Activated T-cell treated with anti-CD3 and anti-CD28 coated beads, Interleukin-2, amount 50 U/mL, for 1 hour (primary cell): ENCODE results near the gene PRDM11.
A peak's percentile ranks its signal among the peaks of the same experiment; 100 is the strongest.
"Not testable (repeated sequence)": the region's sequence is repeated elsewhere in the genome, so short reads cannot be mapped to it uniquely, and the experiment has no call there.

Source experiments
- DNase-seq: peaks from one replicate; pipeline ENCODE4 v3.0.0-alpha.2; 2020

The PRDM11 gene

DNA sequence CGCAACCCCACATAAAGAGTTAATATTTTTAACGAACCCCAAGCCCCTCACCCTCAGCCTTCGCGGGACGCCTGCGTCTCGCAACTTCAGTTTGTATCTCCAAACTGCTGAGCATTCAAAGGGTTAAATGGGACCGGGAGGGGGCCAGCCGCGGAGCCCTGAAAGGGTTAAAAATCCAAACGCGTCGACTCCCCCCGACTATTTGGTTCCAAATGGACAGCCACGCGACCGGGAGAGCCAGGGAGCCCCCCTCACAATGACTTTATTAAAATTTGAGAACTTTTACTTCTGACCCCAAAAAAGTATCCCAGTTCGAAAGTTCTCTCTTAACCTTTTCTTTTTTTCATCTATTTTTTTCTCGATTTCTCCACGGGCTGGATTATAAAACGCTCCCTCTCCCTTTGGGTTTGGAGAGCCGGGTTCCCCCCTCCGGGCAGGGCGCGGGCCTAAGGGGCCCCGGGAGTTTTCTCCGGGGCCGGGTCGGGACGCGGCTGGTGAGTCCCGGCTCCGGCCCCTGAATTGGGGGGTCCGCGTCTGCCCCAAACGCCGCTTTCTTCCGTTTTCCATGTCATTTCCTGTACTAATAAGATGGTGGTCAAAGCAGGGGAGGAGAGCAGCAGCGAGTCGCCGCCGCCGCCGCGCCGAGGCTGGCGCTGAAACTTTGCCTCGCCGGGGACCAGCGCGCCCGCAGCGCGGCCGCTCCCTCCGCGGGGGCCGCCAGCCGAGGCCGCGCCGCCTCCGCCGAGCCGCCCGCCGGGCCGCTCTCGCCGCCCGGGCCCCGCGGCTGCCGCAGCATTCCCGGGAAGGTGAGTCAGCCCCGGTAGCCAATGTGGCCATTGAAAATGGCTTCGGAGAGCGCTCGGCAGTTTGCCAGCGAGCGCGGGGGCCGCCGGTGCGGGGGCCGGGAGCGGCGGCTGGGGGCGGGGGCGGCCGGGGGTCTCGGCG is at the start of gene PRDM11:
Gene PRDM11 (plus strand): TSS at position 568 of the 945 bp plus-strand sequence. CDS start 35,128 bp downstream, outside the sequence.
- DNase-seq = peak; percentile 76

DNA sequence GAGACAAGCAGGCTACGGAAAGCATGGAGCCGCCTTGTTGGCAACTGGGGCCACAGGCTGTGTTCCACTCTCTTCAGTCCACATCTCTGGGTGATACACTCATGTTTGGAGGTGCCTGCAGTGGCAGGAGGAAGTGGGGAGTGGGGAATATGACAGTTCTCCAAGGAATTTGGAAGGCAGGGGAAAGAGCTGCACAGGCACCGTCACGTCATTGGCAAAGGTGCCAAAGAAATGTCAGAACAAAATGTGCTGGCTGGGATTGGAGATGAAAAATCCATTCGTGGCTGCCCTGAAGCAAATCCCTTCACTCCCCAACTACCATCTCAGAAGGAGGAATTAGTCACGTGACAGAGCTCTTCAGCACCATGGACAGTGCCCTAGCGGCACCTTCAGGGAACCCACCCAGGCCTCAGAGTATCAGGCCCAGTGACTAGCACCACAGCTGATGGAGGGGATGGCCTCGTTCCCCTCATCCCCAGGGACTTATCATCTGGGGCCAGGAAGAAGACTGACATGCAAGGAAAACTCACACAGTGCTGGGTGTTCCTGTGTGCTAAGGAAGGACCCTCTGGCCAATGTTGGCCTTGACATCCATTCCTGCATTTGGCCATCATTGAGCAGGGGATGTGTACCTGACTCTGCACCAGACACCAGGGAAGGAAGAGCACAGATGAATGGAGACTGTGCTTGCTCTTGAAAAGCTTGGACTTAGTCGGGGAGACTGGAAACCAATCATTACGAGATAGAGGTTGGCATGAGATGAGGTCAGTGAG is 48.5 kb upstream of the PRDM11 start:
- DNase-seq = no peak

DNA sequence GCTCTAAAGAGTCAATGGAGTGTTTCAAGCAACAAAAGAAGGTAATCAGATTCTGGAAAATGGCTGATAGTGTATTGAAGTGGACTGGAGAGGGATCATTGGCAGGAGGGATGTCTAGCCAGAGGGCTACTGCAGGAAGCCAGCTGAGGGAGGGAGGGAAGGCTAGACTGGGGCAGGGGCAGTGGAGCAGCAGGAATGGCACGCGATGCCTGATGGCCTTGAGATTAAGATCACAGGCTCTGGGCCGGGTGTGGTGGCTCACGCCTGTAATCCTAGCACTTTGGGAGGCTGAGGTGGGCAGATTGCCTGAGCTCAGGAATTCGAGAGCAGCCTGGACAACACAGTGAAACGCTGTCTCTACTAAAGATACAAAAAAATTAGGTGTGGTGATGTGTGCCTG is 47.5 kb upstream of the PRDM11 start:
- DNase-seq = no peak

DNA sequence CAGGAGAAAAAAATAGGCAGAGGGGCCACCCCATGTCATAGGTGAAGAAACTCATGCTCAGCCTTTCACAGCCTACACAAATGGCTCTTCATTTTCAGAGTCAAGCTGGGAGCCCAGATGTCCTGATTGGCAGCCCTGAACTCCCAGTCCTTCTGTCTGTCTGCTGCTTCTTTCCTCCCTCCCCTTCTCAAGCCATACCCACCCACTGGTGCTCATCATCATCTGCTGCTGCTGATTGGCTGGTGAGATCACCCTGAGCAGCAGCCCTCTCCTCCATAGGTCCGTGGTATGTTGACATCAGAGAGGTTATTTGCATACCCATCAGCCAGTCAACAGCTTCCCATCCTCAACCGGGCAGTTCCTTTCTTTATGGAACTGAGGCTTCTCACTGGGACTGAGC is 46.1 kb upstream of the PRDM11 start:
- DNase-seq = no peak

DNA sequence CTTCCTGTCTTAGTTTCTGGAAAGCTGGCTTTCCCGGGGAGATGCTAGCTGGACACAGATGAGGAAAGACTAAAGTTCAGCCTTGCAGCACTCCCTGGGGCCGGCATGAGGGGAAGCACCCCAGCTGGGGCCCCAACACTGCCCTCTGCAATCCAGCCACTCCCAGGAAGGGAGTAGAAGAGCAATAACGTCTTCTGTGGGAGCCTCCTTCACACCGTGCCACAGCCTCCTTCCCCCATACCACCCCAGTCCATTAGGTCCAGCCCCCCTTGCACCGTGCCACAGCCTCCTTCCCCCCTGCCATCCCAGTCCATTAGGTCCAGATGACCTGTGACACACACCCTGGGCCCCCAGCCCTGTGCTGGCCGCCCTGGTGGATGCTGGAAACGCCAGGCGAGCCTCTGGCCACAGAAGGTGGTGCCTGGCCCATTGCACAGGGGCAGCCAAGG is 44.1 kb upstream of the PRDM11 start:
- DNase-seq = no peak

DNA sequence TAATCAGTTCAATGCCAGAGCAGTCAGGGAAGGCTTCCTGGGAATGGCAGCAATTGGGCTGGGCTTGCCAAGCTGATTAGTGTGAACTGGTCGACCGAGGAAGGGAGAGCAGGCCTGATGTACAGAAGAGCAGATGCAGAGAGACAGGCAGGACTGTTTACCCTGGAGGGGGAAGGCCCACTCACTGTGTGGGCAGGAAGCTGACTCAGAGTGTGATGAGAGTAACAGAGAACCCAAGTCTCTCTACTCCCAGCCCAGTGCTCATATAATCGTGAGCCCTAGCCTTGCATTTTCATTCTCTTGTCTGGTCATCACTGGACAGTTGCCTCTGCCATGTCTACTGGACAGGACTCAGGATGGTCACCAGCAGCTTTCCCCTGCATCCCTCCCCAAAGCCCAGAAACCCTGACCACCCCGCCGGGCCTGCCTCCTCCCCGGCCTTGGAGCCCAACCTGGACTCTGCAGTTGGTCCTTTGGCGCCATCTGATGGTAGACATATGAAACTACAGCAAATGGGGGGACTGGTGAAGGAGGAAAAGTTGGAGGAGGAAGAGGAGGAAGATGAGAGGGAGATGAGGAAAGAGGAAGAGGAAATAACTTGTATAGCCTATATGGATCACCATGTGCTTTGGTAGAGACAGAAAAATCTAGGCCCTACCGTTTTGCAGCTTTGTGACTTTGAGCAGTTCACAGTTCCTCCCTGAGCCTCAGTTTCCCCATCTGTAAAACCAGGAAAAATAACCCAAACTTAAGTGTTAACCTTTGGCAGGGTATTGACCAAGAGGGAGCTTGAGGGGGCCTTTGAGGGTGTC is 43.4 kb upstream of the PRDM11 start:
- peak; percentile 66 for DNase-seq

DNA sequence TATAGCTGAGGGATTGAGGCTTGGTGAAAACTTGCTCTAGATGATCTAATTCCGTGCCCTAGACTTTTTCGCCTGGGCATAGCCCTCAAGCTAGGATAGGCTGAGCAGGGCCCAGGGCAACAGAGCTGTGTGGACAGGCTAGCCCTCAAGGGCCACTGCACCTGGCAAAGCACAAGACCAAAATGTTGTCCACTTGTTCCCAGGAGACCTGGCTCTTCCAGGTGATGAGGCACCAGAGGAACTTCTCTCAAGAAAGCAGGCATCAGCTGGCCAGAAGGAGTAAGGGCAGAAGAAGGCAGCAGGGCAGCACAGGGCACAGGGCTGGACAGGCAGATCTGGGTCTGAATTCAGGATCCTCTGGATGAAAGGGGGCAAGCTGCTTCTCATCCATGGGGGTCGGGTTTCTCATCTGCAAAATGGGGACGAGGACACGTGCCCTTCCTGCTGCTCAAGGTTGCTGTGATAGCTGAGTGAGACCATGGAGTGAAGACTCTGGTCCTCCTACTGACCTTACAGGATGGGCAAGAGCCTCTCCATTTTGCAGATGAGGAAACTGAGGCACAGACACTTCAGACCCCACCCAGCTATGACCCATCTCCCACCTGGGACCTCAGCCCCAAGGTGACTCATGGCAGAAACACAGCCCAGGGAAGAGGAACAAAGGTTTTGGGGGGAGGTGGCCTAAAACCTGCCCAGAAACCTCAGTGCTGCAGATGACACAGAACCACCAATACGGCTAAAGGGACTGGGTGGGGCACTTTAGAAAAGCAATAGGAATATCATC is 42.2 kb upstream of the PRDM11 start:
- no peak for DNase-seq

DNA sequence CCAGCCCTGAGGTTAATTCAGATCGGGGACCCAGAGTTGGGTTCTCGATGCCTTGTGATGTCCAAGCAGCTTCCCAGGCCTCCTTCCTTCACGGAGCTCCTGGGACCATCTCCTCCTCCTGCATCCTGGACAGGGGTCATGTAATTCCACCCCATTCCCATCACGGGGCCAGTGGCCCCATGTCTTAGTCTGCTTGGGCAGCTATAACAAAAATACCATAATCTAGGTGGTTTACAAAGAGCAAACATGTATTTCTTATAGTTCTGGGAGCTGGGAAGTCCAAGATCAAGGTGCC is 41.7 kb upstream of the PRDM11 start:
- no peak for DNase-seq

DNA sequence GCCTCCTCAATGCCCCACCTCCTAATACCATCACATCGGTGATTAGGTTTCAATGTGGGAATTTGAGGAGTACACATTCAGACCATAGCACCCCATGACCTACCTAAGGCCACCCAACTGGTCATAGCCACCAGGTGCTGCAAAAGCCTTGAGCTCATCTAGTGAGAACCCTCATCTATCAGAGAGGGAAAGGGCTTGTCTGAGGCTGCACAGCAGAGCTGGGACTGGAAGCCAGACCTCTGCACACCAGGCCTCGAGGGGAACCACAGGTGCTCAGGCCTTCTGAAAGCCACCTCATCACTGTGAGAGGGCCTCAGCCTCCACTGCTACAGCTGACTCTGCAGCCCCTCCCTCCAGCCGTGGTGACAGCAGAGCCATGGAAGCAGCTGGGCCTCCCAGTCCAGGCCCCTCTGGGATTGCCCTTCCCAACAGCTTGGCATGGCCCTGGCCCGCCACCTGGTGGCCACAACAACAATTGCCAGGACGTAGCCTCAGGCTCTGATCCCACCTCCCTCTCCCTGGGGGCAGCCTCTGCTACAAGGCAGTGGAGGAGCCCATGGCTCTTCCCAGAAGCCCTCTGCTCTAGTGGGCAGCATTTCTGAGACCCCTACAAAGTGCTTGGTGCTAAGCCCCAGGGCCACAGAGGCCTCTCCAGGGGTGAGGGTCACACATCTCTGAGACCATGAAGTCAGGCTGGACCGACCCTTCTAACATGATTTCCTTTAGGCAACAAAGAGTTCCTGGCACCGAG is 41.0 kb upstream of the PRDM11 start:
- peak; percentile 70 for DNase-seq

DNA sequence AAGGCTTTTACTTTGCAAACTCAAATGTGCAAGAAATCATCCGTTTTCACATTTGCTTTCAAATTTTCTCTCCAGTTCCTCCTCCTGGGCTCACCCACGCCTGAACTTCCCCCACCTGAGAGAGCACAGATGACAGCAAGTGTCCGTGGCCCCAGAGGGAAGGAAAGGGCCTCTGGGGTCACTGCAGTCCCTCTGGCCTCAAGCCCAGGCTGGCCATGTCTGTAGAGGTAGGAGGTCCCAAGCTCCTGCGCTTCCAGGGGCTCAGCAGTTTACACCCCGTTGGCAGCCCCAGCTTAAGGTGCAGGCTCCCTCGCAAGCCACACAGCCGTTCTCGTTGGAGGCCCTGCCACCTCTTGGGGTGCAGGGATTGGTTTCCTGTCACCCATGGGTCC is 40.5 kb upstream of the PRDM11 start:
- DNase-seq = no peak

DNA sequence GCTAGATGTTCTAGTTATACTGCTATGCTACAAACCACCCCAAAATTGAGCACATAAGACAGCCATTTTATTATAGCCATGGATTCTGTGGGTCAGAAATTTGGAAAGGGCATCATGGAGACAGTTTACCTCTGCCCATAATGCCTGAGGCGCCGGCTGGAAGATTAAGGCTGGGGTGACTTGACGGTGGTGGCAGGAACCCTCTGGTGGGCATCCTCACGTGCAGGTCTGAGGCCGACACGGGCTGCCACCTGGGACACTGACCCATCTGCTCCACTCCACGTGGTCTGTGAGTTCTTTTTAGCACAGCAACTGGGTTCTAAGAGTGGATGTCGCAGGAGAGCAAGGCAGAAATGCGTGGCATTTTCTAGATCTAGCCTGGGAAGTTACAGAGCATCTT is 40.0 kb upstream of the PRDM11 start:
- DNase-seq = no peak

DNA sequence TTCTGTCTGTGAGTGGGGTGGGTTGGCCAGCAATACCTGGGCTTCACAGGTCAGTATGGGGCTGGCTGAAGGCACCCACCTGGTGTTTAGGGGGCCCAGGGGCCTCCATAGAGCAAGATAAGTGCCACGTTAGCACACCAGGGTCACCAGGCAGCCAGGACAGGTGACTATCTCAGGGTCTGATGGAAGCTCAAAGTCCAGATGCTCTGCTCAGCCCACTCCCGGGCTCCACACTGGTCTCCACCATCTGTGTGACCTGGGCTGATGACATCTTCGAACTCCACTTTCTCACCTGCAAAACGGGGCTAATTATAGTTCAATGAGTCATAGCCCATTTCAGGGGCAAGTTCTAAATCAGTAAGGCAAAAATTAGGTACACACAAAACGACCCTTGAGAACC is 39.4 kb upstream of the PRDM11 start:
- no peak for DNase-seq

DNA sequence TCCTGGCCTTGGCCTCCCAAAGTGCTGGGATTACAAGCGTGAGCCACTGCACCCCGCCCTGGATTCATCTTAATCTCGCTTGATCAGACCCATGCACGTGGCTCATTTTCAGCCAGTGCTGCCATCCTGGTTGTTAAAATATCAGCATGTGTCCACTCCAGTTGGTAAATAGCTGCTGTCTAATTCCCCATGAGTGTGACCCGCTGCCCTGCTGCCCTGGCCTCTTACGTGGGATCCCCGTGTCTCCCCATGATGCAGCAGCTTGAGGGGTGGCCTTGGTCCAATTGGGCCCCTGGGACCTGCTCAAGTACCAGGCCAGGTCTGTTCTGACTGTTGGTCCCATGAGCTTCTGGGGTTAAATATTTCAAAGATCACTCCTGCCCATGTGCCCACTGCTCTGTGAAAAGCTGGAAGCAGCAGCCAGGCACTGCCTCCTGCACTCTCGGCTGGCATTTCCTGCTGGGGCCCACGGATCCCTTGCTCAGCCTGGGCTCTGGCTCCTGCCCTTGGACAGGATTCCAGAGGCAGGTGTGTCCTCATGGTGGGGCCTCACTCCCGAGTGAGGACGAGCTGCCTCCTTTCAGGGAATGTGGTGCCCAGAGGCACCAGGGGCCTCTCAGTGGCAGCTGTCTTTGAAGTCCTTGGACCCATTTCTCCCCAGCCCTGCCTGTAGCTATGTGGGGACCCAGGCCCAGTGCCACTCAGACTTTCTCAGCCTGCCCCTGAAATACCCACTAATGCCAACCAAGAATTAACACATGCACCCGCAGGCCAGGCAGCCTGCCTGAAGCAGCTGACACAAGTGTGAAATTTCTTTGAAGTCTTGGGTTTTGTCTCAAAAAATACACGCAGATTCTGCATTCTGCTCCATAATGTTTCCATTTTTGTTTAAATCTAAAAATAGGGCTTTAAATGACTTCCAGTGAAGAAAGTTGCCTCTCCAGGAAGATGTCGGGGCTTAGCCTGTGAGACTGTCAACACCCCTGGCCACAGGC is 38.1 kb upstream of the PRDM11 start:
- no peak for DNase-seq

DNA sequence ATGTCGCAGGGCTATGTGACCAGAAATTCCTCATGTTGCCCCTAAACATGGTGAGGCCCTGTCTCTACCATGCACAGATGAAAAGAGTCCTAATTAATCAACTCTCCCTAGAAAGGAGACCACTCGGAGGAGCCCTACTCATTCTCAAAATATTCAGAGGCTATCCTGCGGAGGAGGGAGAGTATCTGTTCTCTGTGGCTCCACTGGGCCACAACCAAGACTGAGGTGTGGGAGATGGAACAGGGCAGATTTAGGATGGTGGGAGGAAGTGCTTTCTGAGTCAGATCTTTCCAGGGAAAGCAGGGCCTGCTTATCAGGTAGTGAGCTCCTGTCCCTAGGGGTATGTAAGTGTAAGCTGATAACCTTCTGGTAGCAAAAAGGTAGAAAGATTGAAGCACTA is 37.0 kb upstream of the PRDM11 start:
- DNase-seq = no peak

DNA sequence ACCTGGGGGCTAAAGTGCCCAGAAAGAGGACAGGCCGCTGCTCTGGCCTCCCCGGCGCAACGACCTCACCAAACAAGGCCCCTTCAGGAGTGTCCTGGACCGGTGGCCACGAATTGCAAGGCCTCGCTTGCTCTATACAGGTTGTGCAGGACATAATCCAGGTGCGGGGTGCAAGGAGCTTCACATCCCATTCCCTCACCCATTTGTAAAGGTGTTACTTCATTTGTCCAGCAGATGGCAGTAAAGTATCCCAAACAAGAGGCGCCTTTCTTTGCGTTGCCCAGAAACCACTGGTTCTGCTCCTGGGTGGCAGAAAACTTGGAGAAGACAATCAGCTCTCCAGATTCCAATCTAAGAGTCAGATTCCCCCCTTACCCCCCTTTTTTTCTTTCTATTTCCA is 35.9 kb upstream of the PRDM11 start:
- peak; percentile 41 for DNase-seq

DNA sequence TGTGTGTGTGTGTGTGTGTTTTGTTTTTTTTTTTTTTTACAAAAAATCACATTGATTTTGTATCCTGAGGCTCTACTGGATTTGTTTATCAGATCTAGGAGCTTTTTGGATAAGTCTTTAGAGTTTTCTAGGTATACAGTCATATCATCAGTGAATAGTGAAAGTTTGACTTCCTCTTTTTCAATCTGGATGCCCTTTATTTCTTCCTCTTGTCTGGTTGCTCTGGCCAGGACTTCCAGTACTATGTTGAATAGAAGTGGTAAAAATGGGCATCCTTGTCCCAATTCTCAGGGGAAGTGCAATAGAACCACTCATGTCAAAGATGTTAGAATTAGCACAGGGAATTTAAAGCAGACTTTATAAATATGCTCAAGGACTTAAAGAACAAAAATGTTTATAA is 32.6 kb upstream of the PRDM11 start:
- DNase-seq = no peak

DNA sequence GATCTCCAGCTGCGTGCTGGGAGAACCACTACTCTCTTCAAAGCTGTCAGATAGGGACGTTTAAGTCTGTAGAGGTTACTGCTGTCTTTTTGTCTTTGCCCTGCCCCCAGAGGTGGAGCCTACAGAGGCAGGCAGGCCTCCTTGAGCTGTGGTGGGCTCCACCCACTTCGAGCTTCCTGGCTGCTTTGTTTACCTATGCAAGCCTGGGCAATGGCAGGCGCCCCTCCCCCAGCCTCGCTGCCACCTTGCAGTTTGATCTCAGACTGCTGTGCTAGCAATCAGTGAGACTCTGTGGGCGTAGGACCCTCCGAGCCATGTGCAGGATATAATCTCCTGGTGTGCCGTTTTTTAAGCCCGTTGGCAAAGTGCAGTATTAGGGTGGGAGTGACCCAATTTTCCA is 18.6 kb upstream of the PRDM11 start:
- DNase-seq = not testable (repeated sequence)

DNA sequence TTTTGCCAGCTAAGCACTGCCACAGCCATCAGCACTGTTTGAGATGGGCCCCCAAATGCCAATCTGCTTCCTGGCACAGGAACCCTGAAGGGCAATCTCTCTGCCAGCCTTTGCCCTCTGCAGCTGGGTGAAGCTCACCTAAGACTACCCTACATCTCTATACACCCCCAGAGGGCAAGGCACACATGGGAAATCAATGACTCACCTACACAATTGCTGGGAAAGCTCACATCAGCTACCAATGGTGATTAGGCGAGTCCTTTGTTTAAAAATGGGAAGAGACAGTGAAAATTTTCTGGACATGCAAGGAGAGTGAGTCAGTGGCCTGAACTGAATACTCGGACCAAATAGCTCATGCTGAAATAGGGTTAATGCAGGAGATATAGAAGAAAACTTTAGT is 12.6 kb upstream of the PRDM11 start:
- no peak for DNase-seq

DNA sequence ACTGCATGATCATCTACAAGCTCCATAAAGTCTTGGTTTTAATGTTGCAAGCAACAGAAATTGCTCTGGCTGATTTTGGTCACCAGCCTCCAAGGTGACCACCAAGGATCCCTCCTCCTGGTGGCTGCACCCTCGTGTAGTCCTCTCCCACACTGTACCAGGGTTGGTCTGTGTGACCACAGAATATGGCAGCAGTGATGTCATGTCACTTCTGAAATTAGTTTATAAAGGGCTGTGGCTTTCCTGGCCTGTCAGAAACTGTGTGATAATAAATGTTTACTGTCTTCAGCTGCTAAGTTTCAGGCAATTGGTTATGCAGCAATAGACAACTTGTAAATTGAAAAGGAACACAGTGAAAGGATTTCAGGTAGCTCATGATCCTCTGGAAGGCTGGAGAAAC is 5.3 kb upstream of the PRDM11 start:
- no peak for DNase-seq

DNA sequence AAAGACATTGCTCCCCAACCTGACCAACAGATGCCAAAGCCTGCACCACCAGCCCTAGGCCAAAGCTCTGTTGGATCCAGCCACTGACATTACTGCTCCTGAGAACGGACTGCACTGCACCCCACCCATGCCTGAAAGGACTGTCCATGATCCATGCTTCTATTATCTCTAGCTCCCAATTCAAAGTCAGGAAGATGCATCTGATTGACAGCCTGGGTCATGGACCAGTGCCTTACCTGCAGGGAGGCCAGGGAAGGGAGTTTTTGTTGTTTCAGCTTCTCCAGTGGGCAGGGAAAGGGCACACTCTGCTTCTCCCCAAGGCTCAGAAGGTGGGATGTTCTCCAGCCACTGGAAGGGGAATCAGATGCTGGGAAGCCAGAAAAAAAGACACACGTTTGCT is 4.8 kb upstream of the PRDM11 start:
- DNase-seq = no peak
